Astrocyte (in vitro differentiated cells and primary cell): Measurements from ENCODE around the gene TGFBI. TPM values are rescaled to one million over a fixed set of nuclear protein-coding genes. Genes with fewer than 3 reads are reported as not detected.
A peak's percentile ranks its signal among the peaks of the same experiment; 100 is the strongest.

Experiments
- DNase-seq: peaks from one replicate; pipeline ENCODE4 v3.0.0-alpha.2; 2010; ENCODE audit warnings: low read depth
- FAIRE-seq: peaks from 2 replicates; lab custom pipeline; 2011; peaks lifted over from hg19 to GRCh38; lab: Jason Lieb, UNC
- H2AFZ ChIP-seq: 2 replicates; pipeline ENCODE4 v1.6.0; 2012; ENCODE audit warnings: low read depth, low read length, inconsistent platforms
- H3K27ac ChIP-seq: 2 replicates; pipeline ENCODE4 v1.5.1; 2011; ENCODE audit warnings: low read depth, low read length, inconsistent platforms
- H3K27me3 ChIP-seq: 2 replicates; pipeline ENCODE4 v1.6.0; 2011; ENCODE audit warnings: low read length, inconsistent platforms; ENCODE audit not compliant: insufficient read depth
- H3K36me3 ChIP-seq: 2 replicates; pipeline ENCODE4 v1.5.1; 2011; ENCODE audit warnings: low read length, inconsistent platforms; ENCODE audit not compliant: insufficient read depth
- H3K4me1 ChIP-seq: 2 replicates; pipeline ENCODE4 v1.5.1; 2011; ENCODE audit warnings: low read length, inconsistent platforms; ENCODE audit not compliant: insufficient read depth
- H3K4me2 ChIP-seq: 2 replicates; pipeline ENCODE4 v1.6.0; 2012; ENCODE audit warnings: low read length, inconsistent platforms
- H3K4me3 ChIP-seq: 2 replicates; pipeline ENCODE4 v1.5.1; 2011; ENCODE audit warnings: low read depth, mild to moderate bottlenecking, low read length, inconsistent platforms; ENCODE audit not compliant: insufficient read depth
- H3K79me2 ChIP-seq: 2 replicates; pipeline ENCODE4 v1.6.0; 2012; ENCODE audit warnings: mild to moderate bottlenecking, low read length, inconsistent platforms; ENCODE audit not compliant: insufficient read depth
- H3K9ac ChIP-seq: 2 replicates; pipeline ENCODE4 v1.6.0; 2012; ENCODE audit warnings: mild to moderate bottlenecking, low read length, inconsistent platforms
- H3K9me3 ChIP-seq: 2 replicates; pipeline ENCODE4 v1.5.1; 2012; ENCODE audit warnings: low read depth, mild to moderate bottlenecking, low read length, inconsistent platforms; ENCODE audit not compliant: insufficient read depth
- H4K20me1 ChIP-seq: 2 replicates; pipeline ENCODE4 v1.6.0; 2012; ENCODE audit warnings: low read length, inconsistent platforms; ENCODE audit not compliant: insufficient read depth
- H3K27ac Mint-ChIP-seq: one replicate; pipeline ENCODE4 v1.8.0; 2021; ENCODE audit warnings: mild to moderate bottlenecking, mixed read lengths; ENCODE audit not compliant: unreplicated experiment
- H3K27me3 Mint-ChIP-seq: one replicate; pipeline ENCODE4 v1.8.0; 2021; ENCODE audit warnings: low read depth, mixed read lengths; ENCODE audit not compliant: unreplicated experiment
- H3K36me3 Mint-ChIP-seq: one replicate; pipeline ENCODE4 v1.8.0; 2021; ENCODE audit warnings: low read depth, mixed read lengths; ENCODE audit not compliant: unreplicated experiment
- H3K4me1 Mint-ChIP-seq: one replicate; pipeline ENCODE4 v1.8.0; 2021; ENCODE audit warnings: low read depth, mixed read lengths; ENCODE audit not compliant: unreplicated experiment
- H3K4me3 Mint-ChIP-seq: one replicate; pipeline ENCODE4 v1.8.0; 2021; ENCODE audit warnings: mild to moderate bottlenecking, moderate library complexity, mixed read lengths; ENCODE audit not compliant: unreplicated experiment
- H3K9me3 Mint-ChIP-seq: one replicate; pipeline ENCODE4 v1.8.0; 2021; ENCODE audit warnings: mild to moderate bottlenecking, mixed read lengths; ENCODE audit not compliant: unreplicated experiment
- CTCF ChIP-seq: IDR thresholded peaks from 2 replicates; pipeline ENCODE4 v1.5.1; 2011; ENCODE audit warnings: low read depth, mild to moderate bottlenecking, inconsistent platforms, low read length, moderate library complexity; ENCODE audit not compliant: insufficient read depth
- EZH2 ChIP-seq: IDR thresholded peaks from 2 replicates; pipeline ENCODE4 v1.6.1; 2012; ENCODE audit warnings: mild to moderate bottlenecking, low read length, inconsistent platforms; ENCODE audit not compliant: insufficient read depth
- total RNA-seq: library from RNA; stranded (reverse); gene quantifications from 2 replicates; pipeline ENCODE4 v1.2.1, GENCODE V29; 2021

Gene TGFBI
- total RNA-seq, 1 donor from 2014 or later, result 1,145 TPM

GRCh38 chr5:136089791-136090190 is 61.0 kb downstream of the TGFBI start:
- H3K9me3 ChIP-seq, result no peaks in the 10 kb centered on the region
- H3K4me2 ChIP-seq, result no peak overlapping the region
- no peak overlapping the region for H2AFZ ChIP-seq
- peaks cover 7% of the 10 kb centered on the region for H3K4me1 ChIP-seq
- Mint-ChIP-seq H3K4me3 (no peak overlapping the region), H3K9me3 (no peaks in the 10 kb centered on the region), H3K4me1 (peaks cover 7% of the 10 kb centered on the region), H3K27me3 (peaks cover 14% of the 10 kb centered on the region), H3K27ac (no peak overlapping the region), H3K36me3 (no peaks in the 10 kb centered on the region)
- H3K79me2 ChIP-seq, result no peaks in the 10 kb centered on the region
- no peak overlapping the region for H3K4me3 ChIP-seq
- no peaks in the 10 kb centered on the region for H3K36me3 ChIP-seq
- FAIRE-seq (no peak), DNase-seq (peak; percentile 30)
- H3K27me3 ChIP-seq, result no peaks in the 10 kb centered on the region
- TF ChIP-seq CTCF, result no peak
- no peak for TF ChIP-seq EZH2
- H3K27ac ChIP-seq, result no peak overlapping the region
- H4K20me1 ChIP-seq, result no peaks in the 10 kb centered on the region
- no peak overlapping the region for H3K9ac ChIP-seq

- no peaks in the 10 kb centered on the region for H4K20me1 ChIP-seq
- no peaks in the 10 kb centered on the region for H3K79me2 ChIP-seq
- Mint-ChIP-seq H3K4me3 (no peak overlapping the region), H3K9me3 (no peaks in the 10 kb centered on the region), H3K36me3 (no peaks in the 10 kb centered on the region), H3K27ac (no peak overlapping the region), H3K4me1 (peaks cover 7% of the 10 kb centered on the region), H3K27me3 (peaks cover 19% of the 10 kb centered on the region)
- no peaks in the 10 kb centered on the region for H3K9me3 ChIP-seq
- H3K4me1 ChIP-seq, result peaks cover 7% of the 10 kb centered on the region
- DNase-seq (no peak), FAIRE-seq (no peak)
- H3K27ac ChIP-seq, result no peak overlapping the region
- H3K9ac ChIP-seq, result no peak overlapping the region
- H3K4me3 ChIP-seq, result no peak overlapping the region
- H3K36me3 ChIP-seq, result no peaks in the 10 kb centered on the region
- no peak overlapping the region for H3K4me2 ChIP-seq
- no peak overlapping the region for H2AFZ ChIP-seq
- TF ChIP-seq EZH2 (no peak), CTCF (no peak)
- no peaks in the 10 kb centered on the region for H3K27me3 ChIP-seq
Measured at GRCh38 chr5:136090319-136090718, 61.5 kb downstream of the TGFBI start.

- H3K9me3 Mint-ChIP-seq, result no peaks in the 10 kb centered on the region
- Histone ChIP-seq H3K36me3 (no peaks in the 10 kb centered on the region), H3K4me3 (no peak overlapping the region), H4K20me1 (no peaks in the 10 kb centered on the region), H2AFZ (no peak overlapping the region), H3K9me3 (no peaks in the 10 kb centered on the region), H3K4me1 (no peaks in the 10 kb centered on the region), H3K79me2 (no peaks in the 10 kb centered on the region), H3K27me3 (peaks cover 4% of the 10 kb centered on the region), H3K9ac (no peak overlapping the region), H3K4me2 (no peak overlapping the region), H3K27ac (no peak overlapping the region)
- H3K4me3 Mint-ChIP-seq, result no peak overlapping the region
- H3K36me3 Mint-ChIP-seq, result no peaks in the 10 kb centered on the region
- no peak for TF ChIP-seq CTCF
- no peak for TF ChIP-seq EZH2
- H3K27me3 Mint-ChIP-seq, result peaks cover 30% of the 10 kb centered on the region
- no peaks in the 10 kb centered on the region for H3K4me1 Mint-ChIP-seq
- DNase-seq, result no peak
- no peak overlapping the region for H3K27ac Mint-ChIP-seq
- no peak for FAIRE-seq
Measured at GRCh38 chr5:136094189-136094912, 65.6 kb downstream of the TGFBI start.
